ENCODE data around the gene MAPK14.
"Not testable (repeated sequence)": the region's sequence is repeated elsewhere in the genome, so short reads cannot be mapped to it uniquely, and the experiment has no call there.

MAPK14 gene

GRCh38 chr6:36122495-36123269 is 95.1 kb downstream of the MAPK14 start:
- DNase-seq (ENCODE audit: low read depth in 2 of 2): no peak

GRCh38 chr6:36123270-36124139 is 95.9 kb downstream of the MAPK14 start:
- peak; percentile 76 to 87 for DNase-seq (ENCODE audit: low read depth in 2 of 2)

GRCh38 chr6:36124346-36124745 is 96.7 kb downstream of the MAPK14 start:
- not testable (repeated sequence) for DNase-seq (ENCODE audit: low read depth in 2 of 2)

GRCh38 chr6:36124881-36125280 is 97.3 kb downstream of the MAPK14 start:
- DNase-seq (ENCODE audit: low read depth in 2 of 2): no peak

GRCh38 chr6:36125575-36125974 is 98.0 kb downstream of the MAPK14 start:
- DNase-seq (ENCODE audit: low read depth in 2 of 2): no peak

GRCh38 chr6:36126121-36126520 is 98.5 kb downstream of the MAPK14 start:
- no peak for DNase-seq (ENCODE audit: low read depth in 2 of 2)

GRCh38 chr6:36126553-36127458 is 99.2 kb downstream of the MAPK14 start:
- no peak for DNase-seq (ENCODE audit: low read depth in 2 of 2)

GRCh38 chr6:36127462-36128016 is 99.9 kb downstream of the MAPK14 start:
- DNase-seq (ENCODE audit: low read depth in 2 of 2): no peak

- no peak for DNase-seq (ENCODE audit: low read depth in 2 of 2)
These were observed 100.5 kb downstream of the MAPK14 start for GRCh38 chr6:36128073-36128472.

GRCh38 chr6:36128793-36129192 is 101.2 kb downstream of the MAPK14 start:
- DNase-seq (ENCODE audit: low read depth in 2 of 2): no peak

GRCh38 chr6:36129334-36129733 is 101.7 kb downstream of the MAPK14 start:
- DNase-seq (ENCODE audit: low read depth in 2 of 2): not testable (repeated sequence)

- peak in 1 of 2 donors; percentile 12 for DNase-seq (ENCODE audit: low read depth in 2 of 2)
These were observed 102.5 kb downstream of the MAPK14 start, which contains the start of gene MAPK13 for GRCh38 chr6:36129941-36130666. Gene MAPK13, plus strand, starts transcription at chr6:36130513. Its CDS starts 70 bp downstream, at chr6:36130583.

- DNase-seq (ENCODE audit: low read depth in 2 of 2): peak; percentile 55 to 66
These were observed 103.3 kb downstream of the MAPK14 start for GRCh38 chr6:36130667-36131510.

GRCh38 chr6:36131511-36132245 is 104.1 kb downstream of the MAPK14 start:
- DNase-seq (ENCODE audit: low read depth in 2 of 2): peak; percentile 29 to 35

- DNase-seq (ENCODE audit: low read depth in 2 of 2): no peak
These were observed 104.8 kb downstream of the MAPK14 start for GRCh38 chr6:36132246-36132895.

- no peak for DNase-seq (ENCODE audit: low read depth in 2 of 2)
These were observed 105.5 kb downstream of the MAPK14 start for GRCh38 chr6:36133148-36133547.

- no peak for DNase-seq (ENCODE audit: low read depth in 2 of 2)
These were observed 106.3 kb downstream of the MAPK14 start for GRCh38 chr6:36133912-36134311.

GRCh38 chr6:36135053-36135731 is 107.6 kb downstream of the MAPK14 start:
- DNase-seq (ENCODE audit: low read depth in 2 of 2): no peak
